ENCODE data around the gene ARID1B. TPM values are rescaled to one million over a fixed set of nuclear protein-coding genes. Genes with fewer than 3 reads are reported as not detected.

ARID1B gene
- total and polyA plus RNA-seq, 2 donors (not counting 1 experiment from before 2014, with no cell fraction given): 47.2 to 280 TPM

- Histone ChIP-seq H3K9ac (ENCODE audit: low read length) (no peak overlapping the region), H3K4me3 (ENCODE audit: control extremely low read depth in 1 of 5, extremely low read depth in 1 of 5, insufficient read depth in 1 of 5, low read depth in 2 of 5, low read length in 4 of 5) (no peak overlapping the region), H3K27ac (ENCODE audit: low read length in 2 of 2) (peak overlapping the region in 1 of 2 donors; percentile 80), H2AFZ (ENCODE audit: insufficient read depth, low read depth, low read length, poor library complexity, severe bottlenecking) (no peak overlapping the region), H4K20me1 (ENCODE audit: control insufficient read depth, insufficient read depth, low read length, poor library complexity, severe bottlenecking) (peaks cover 30% of the 10 kb centered on the region), H3K27me3 (replicated peaks in 1 of 4; ENCODE audit: control extremely low read depth in 1 of 4, control insufficient read depth in 3 of 4, insufficient read depth in 4 of 4, low read length in 3 of 4) (no peaks in the 10 kb centered on the region), H3K4me2 (replicated peaks; ENCODE audit: low read depth, low read length, poor library complexity, severe bottlenecking) (peak overlapping the region; percentile 74), H3K79me2 (ENCODE audit: control insufficient read depth, insufficient read depth, low read length) (peaks cover 92% of the 10 kb centered on the region), H3K4me1 (ENCODE audit: control insufficient read depth in 2 of 2, insufficient read depth in 2 of 2, low read length in 2 of 2) (peaks cover 13 to 25% of the 10 kb centered on the region in 2 donors), H3K9me3 (ENCODE audit: control extremely low read depth in 1 of 3, control insufficient read depth in 2 of 3, insufficient read depth in 1 of 3, low read length in 2 of 3) (no peaks in the 10 kb centered on the region), H3K36me3 (replicated peaks in 1 of 2; ENCODE audit: control extremely low read depth in 1 of 2, control insufficient read depth in 1 of 2, extremely low read depth in 1 of 2, insufficient read depth in 2 of 2, low read length in 1 of 2) (peaks cover 1 to 6% of the 10 kb centered on the region in 2 experiments)
- H3K27me3 Mint-ChIP-seq: no peaks in the 10 kb centered on the region
- H3K9me3 Mint-ChIP-seq (ENCODE audit: insufficient read depth): peaks cover under 1% of the 10 kb centered on the region
- TF ChIP-seq, protein P1, sequence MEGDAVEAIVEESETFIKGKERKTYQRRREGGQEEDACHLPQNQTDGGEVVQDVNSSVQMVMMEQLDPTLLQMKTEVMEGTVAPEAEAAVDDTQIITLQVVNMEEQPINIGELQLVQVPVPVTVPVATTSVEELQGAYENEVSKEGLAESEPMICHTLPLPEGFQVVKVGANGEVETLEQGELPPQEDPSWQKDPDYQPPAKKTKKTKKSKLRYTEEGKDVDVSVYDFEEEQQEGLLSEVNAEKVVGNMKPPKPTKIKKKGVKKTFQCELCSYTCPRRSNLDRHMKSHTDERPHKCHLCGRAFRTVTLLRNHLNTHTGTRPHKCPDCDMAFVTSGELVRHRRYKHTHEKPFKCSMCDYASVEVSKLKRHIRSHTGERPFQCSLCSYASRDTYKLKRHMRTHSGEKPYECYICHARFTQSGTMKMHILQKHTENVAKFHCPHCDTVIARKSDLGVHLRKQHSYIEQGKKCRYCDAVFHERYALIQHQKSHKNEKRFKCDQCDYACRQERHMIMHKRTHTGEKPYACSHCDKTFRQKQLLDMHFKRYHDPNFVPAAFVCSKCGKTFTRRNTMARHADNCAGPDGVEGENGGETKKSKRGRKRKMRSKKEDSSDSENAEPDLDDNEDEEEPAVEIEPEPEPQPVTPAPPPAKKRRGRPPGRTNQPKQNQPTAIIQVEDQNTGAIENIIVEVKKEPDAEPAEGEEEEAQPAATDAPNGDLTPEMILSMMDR (IDR thresholded peaks at IDR 0.05): peak; percentile 85
- no peak for TF ChIP-seq EZH2 (IDR thresholded peaks at IDR 0.05; ENCODE audit: borderline replicate concordance, insufficient read depth, low read depth, low read length, poor library complexity, severe bottlenecking)
- peak overlapping the region; percentile 55 for H3K4me3 Mint-ChIP-seq
- peak; percentile 60 for ATAC-seq (ENCODE audit: low read depth)
- peaks cover 33% of the 10 kb centered on the region for H3K4me1 Mint-ChIP-seq
- intact Hi-C loops (cut with micrococcal nuclease): loop anchor here (1.0 to 10.0 kb wide), 4 partner anchors 68 to 1710 kb away; no protein-coding TSS in a partner anchor
- DNase-seq: peak; percentile 64
- H3K27ac Mint-ChIP-seq: peak overlapping the region; percentile 2
- WGBS (ENCODE audit: insufficient coverage): no CpG with 5 or more reads among the region's 6 CpGs
- POLR2A ChIA-PET: interaction anchor here (0.6 kb wide), 1 partner anchor 59 kb away, joined by 3 read pairs; no protein-coding TSS in a partner anchor
- CTCF ChIA-PET: interaction anchor here (0.9 to 3.8 kb wide), 18 partner anchors 11 to 248 kb away, joined by 3 to 30 read pairs (median 4); no protein-coding TSS in a partner anchor
These were observed 257.5 kb downstream of the ARID1B start for GRCh38 chr6:157034436-157035230.

GRCh38 chr6:157035546-157035945 is 258.4 kb downstream of the ARID1B start:
- no peak overlapping the region for H2AFZ ChIP-seq (ENCODE audit: insufficient read depth, low read depth, low read length, poor library complexity, severe bottlenecking)
- H3K27ac ChIP-seq (ENCODE audit: low read length in 2 of 2): no peak overlapping the region
- H3K4me1 ChIP-seq (ENCODE audit: control insufficient read depth in 2 of 2, insufficient read depth in 2 of 2, low read length in 2 of 2): peaks cover 13 to 25% of the 10 kb centered on the region in 2 donors
- no CpG with 5 or more reads among the region's 2 CpGs for whole genome bisulfite sequencing (ENCODE audit: insufficient coverage)
- ATAC-seq (ENCODE audit: low read depth): no peak
- peaks cover 92% of the 10 kb centered on the region for H3K79me2 ChIP-seq (ENCODE audit: control insufficient read depth, insufficient read depth, low read length)
- H3K4me1 Mint-ChIP-seq: peaks cover 26% of the 10 kb centered on the region
- no peaks in the 10 kb centered on the region for H3K27me3 ChIP-seq (replicated peaks in 1 of 4; ENCODE audit: control extremely low read depth in 1 of 4, control insufficient read depth in 3 of 4, insufficient read depth in 4 of 4, low read length in 3 of 4)
- ChIA-PET POLR2A (interaction anchor here (0.6 kb wide), 1 partner anchor 60 kb away, joined by 3 read pairs; no protein-coding TSS in a partner anchor), CTCF (interaction anchor here (1.0 to 3.8 kb wide), 9 partner anchors 10 to 237 kb away, joined by 3 to 30 read pairs (median 8); no protein-coding TSS in a partner anchor)
- no peak overlapping the region for H3K4me2 ChIP-seq (replicated peaks; ENCODE audit: low read depth, low read length, poor library complexity, severe bottlenecking)
- H3K4me3 Mint-ChIP-seq: no peak overlapping the region
- H3K27me3 Mint-ChIP-seq: no peaks in the 10 kb centered on the region
- no peak overlapping the region for H3K4me3 ChIP-seq (ENCODE audit: control extremely low read depth in 1 of 5, extremely low read depth in 1 of 5, insufficient read depth in 1 of 5, low read depth in 2 of 5, low read length in 4 of 5)
- no peak for TF ChIP-seq EZH2 (IDR thresholded peaks at IDR 0.05; ENCODE audit: borderline replicate concordance, insufficient read depth, low read depth, low read length, poor library complexity, severe bottlenecking)
- TF ChIP-seq, protein P1 (IDR thresholded peaks at IDR 0.05): no peak
- intact Hi-C loops (cut with micrococcal nuclease): loop anchor here (2.0 to 10.0 kb wide), 2 partner anchors 239 to 1711 kb away; no protein-coding TSS in a partner anchor
- H3K9ac ChIP-seq (ENCODE audit: low read length): no peak overlapping the region
- H3K27ac Mint-ChIP-seq: no peak overlapping the region
- H4K20me1 ChIP-seq (ENCODE audit: control insufficient read depth, insufficient read depth, low read length, poor library complexity, severe bottlenecking): peaks cover 21% of the 10 kb centered on the region
- H3K9me3 Mint-ChIP-seq (ENCODE audit: insufficient read depth): no peaks in the 10 kb centered on the region
- no peaks in the 10 kb centered on the region for H3K9me3 ChIP-seq (ENCODE audit: control extremely low read depth in 1 of 3, control insufficient read depth in 2 of 3, insufficient read depth in 1 of 3, low read length in 2 of 3)
- DNase-seq: no peak
- H3K36me3 ChIP-seq (replicated peaks in 1 of 2; ENCODE audit: control extremely low read depth in 1 of 2, control insufficient read depth in 1 of 2, extremely low read depth in 1 of 2, insufficient read depth in 2 of 2, low read length in 1 of 2): peaks cover 1 to 6% of the 10 kb centered on the region in 2 experiments
